HL-60 (cell line): Measurements from ENCODE around the gene GPD2.

Experiments used
- POLR2AphosphoS5 ChIP-seq: IDR thresholded peaks from 2 replicates; pipeline ENCODE4 v1.6.1; 2012; ENCODE audit warnings: low read depth
- REST ChIP-seq: IDR thresholded peaks from 2 replicates; pipeline ENCODE4 v1.6.1; 2012; ENCODE audit warnings: low read depth; ENCODE audit not compliant: insufficient replicate concordance
- SPI1 ChIP-seq: IDR thresholded peaks from 2 replicates; pipeline ENCODE4 v1.6.1; 2012; ENCODE audit warnings: low read depth, mild to moderate bottlenecking, borderline replicate concordance
- TF ChIP-seq, protein P1 (sequence below): IDR thresholded peaks from one replicate; pipeline ENCODE4 v1.5.1; 2011; ENCODE audit warnings: low read length, control low read depth, inconsistent platforms; ENCODE audit not compliant: insufficient read depth

- TF ChIP-seq, protein P1, sequence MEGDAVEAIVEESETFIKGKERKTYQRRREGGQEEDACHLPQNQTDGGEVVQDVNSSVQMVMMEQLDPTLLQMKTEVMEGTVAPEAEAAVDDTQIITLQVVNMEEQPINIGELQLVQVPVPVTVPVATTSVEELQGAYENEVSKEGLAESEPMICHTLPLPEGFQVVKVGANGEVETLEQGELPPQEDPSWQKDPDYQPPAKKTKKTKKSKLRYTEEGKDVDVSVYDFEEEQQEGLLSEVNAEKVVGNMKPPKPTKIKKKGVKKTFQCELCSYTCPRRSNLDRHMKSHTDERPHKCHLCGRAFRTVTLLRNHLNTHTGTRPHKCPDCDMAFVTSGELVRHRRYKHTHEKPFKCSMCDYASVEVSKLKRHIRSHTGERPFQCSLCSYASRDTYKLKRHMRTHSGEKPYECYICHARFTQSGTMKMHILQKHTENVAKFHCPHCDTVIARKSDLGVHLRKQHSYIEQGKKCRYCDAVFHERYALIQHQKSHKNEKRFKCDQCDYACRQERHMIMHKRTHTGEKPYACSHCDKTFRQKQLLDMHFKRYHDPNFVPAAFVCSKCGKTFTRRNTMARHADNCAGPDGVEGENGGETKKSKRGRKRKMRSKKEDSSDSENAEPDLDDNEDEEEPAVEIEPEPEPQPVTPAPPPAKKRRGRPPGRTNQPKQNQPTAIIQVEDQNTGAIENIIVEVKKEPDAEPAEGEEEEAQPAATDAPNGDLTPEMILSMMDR: no peak
- TF ChIP-seq POLR2AphosphoS5: no peak
- no peak for TF ChIP-seq REST
- TF ChIP-seq SPI1: no peak
These were observed 179.7 kb downstream of the GPD2 start for GRCh38 chr2:156615836-156616322.
